Transverse colon (tissue), 4 donors: ENCODE measurements around the gene TANK. TPM values are rescaled to one million over a fixed set of nuclear protein-coding genes. Genes with fewer than 3 reads are reported as not detected.

Experiments used
- DNase-seq: peaks from one replicate; pipeline ENCODE4 v3.0.0-alpha.2; 2019
- H3K27ac ChIP-seq, 4 donors: fragments of 200-600 bp; sonication (generic); 2 replicates each; pipeline ENCODE4 v1.5.1; 2016 to 2018; ENCODE audit warnings: inconsistent platforms in 4 of 4
- H3K27me3 ChIP-seq: fragments of 200-600 bp; sonication (generic); 2 replicates; pipeline ENCODE4 v1.5.1; 2017; ENCODE audit warnings: inconsistent platforms
- H3K36me3 ChIP-seq, 4 donors: fragments of 200-600 bp; sonication (generic); 2 replicates each; pipeline ENCODE4 v1.5.1; 2017 to 2019; ENCODE audit warnings: inconsistent platforms in 4 of 4
- H3K4me1 ChIP-seq, 4 donors: fragments of 200-600 bp; sonication (generic); 2 replicates each; pipeline ENCODE4 v1.5.1; 2017 to 2020; ENCODE audit warnings: inconsistent platforms in 4 of 4
- H3K4me3 ChIP-seq, 4 donors: fragments of 200-600 bp; sonication (generic); 1 replicate in 1 of 4; 2 replicates in 3 of 4; pipeline versions ENCODE4 v1.5.1 to v1.6.1; 2017 to 2019; ENCODE audit warnings: inconsistent platforms in 4 of 4
- H3K9me3 ChIP-seq, 2 donors: fragments of 200-600 bp; sonication (generic); 2 replicates each; pipeline ENCODE4 v1.5.1; 2017 to 2019; ENCODE audit warnings: inconsistent platforms in 2 of 2
- EP300 ChIP-seq: sonication (generic); formaldehyde crosslinking; IDR thresholded peaks from one replicate; pipeline ENCODE4 v1.6.1; 2017; ENCODE audit warnings: antibody characterized with exemption, low read depth
- POLR2A ChIP-seq: fragments of 450-650 bp; IDR thresholded peaks from one replicate; pipeline ENCODE4 v1.6.1; 2016; ENCODE audit warnings: antibody characterized with exemption, mild to moderate bottlenecking, moderate library complexity
- POLR2AphosphoS5 ChIP-seq, 3 donors: sonication (generic); formaldehyde crosslinking; IDR thresholded peaks; one replicate each; pipeline ENCODE4 v1.6.1; 2016; ENCODE audit warnings: antibody characterized with exemption in 3 of 3
- WGBS, 2 donors: methylation state at CpG; one replicate each; pipeline ENCODE4 v1.1.5; 2018; ENCODE audit warnings: low coverage in 1 of 2; 5-methylcytosine and 5-hydroxymethylcytosine counted together
- in situ Hi-C, 4 donors: fragments of 200-750 bp; cut with MboI; loops; one replicate each; pipeline versions ENCODE4 v1.15.0 to v1.15.1; 2017; ENCODE audit warnings: low sequenced_read_pairs in 3 of 4, low pct_ligation_motif_present in 1 of 4, low pct_unique_long_range_greater_than_20kb in 1 of 4
- intact Hi-C: fragments of 100-400 bp; cut with DNase I; formaldehyde crosslinking; loops from one replicate; pipeline ENCODE4 v1.15.1; 2023; ENCODE audit warnings: low total_unique reads
- total RNA-seq, 4 donors: library from RNA; depleted of rRNA; stranded (reverse); fragments of >200 nt; gene quantifications; one replicate each; pipeline ENCODE4 v1.1.0, GENCODE V29; 2016
- TF ChIP-seq, protein P1 (sequence below), 5 experiments: fragments of 200-600 bp in 3 of 5; fragments of 450-650 bp in 2 of 5; sonication (generic) in 3 of 5; IDR thresholded peaks; 1 replicate in 2 of 5; 2 replicates in 3 of 5; pipeline ENCODE4 v1.5.1; 2016 to 2017; ENCODE audit warnings: antibody characterized with exemption in 5 of 5, inconsistent platforms in 3 of 5, mild to moderate bottlenecking in 2 of 5, moderate library complexity in 1 of 5

The TANK gene
- total RNA-seq, 4 donors from 2014 or later = 35.0 to 107 (median 58.0) TPM

GRCh38 chr2:161204846-161205245 lies 44.6 kb downstream of the TANK start:
- 70 to 85% methylated on average over 1 to 3 of the region's 3 CpGs for WGBS, 2 donors
- H3K36me3 ChIP-seq = peaks cover 0 to 19% (median 8%) of the 10 kb centered on the region in 4 donors
- no peak for DNase-seq
- in situ Hi-C loops = no loop called here
- H3K9me3 ChIP-seq = no peaks in the 10 kb centered on the region
- no peak for TF ChIP-seq POLR2A
- TF ChIP-seq, protein P1, sequence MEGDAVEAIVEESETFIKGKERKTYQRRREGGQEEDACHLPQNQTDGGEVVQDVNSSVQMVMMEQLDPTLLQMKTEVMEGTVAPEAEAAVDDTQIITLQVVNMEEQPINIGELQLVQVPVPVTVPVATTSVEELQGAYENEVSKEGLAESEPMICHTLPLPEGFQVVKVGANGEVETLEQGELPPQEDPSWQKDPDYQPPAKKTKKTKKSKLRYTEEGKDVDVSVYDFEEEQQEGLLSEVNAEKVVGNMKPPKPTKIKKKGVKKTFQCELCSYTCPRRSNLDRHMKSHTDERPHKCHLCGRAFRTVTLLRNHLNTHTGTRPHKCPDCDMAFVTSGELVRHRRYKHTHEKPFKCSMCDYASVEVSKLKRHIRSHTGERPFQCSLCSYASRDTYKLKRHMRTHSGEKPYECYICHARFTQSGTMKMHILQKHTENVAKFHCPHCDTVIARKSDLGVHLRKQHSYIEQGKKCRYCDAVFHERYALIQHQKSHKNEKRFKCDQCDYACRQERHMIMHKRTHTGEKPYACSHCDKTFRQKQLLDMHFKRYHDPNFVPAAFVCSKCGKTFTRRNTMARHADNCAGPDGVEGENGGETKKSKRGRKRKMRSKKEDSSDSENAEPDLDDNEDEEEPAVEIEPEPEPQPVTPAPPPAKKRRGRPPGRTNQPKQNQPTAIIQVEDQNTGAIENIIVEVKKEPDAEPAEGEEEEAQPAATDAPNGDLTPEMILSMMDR (IDR thresholded peaks at IDR 0.05) = no peak
- no peak for TF ChIP-seq EP300
- no peak for TF ChIP-seq POLR2AphosphoS5 (IDR thresholded peaks at IDR 0.05)
- H3K4me3 ChIP-seq = no peak overlapping the region
- H3K27me3 ChIP-seq = no peaks in the 10 kb centered on the region
- H3K27ac ChIP-seq = no peak overlapping the region
- intact Hi-C loops = no loop called here
- no peaks in the 10 kb centered on the region for H3K4me1 ChIP-seq

- Histone ChIP-seq H3K9me3 (no peaks in the 10 kb centered on the region), H3K4me1 (no peaks in the 10 kb centered on the region), H3K36me3 (peaks cover 0 to 20% (median 8%) of the 10 kb centered on the region in 4 donors), H3K27me3 (no peaks in the 10 kb centered on the region), H3K4me3 (no peak overlapping the region), H3K27ac (no peak overlapping the region)
- in situ Hi-C loops (no loop called here), intact Hi-C loops (no loop called here)
- DNase-seq = no peak
- 72 to 75% methylated on average over 1 of the region's 1 CpG for WGBS, 2 donors
- TF ChIP-seq POLR2A (no peak), EP300 (no peak), POLR2AphosphoS5 (IDR thresholded peaks at IDR 0.05) (no peak)
- TF ChIP-seq, protein P1 (IDR thresholded peaks at IDR 0.05) = no peak
Measured at GRCh38 chr2:161206471-161207032, 46.3 kb downstream of the TANK start.

DNA sequence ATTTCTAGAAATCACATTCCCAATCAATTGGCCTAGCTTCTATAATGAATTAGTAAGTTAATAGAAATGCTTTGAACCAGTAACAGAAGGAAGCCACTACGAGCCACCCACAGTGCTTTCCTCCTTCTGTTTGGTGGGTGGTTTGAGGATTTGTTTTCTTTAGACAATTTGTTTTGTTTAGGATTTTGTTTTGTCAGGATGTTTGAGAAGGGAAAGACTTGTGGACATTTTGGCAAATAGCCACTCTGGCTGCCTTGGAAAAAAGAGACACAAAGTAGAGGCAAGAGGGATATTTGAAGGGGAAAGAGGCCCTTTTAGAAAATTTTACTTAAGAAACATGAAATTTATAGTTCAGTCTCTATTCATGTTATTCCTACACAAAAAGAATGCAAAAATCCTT lies 47.7 kb downstream of the TANK start:
- in situ Hi-C loops = no loop called here
- intact Hi-C loops = no loop called here
- Histone ChIP-seq H3K27ac (no peak overlapping the region), H3K4me1 (no peaks in the 10 kb centered on the region), H3K36me3 (peaks cover 0 to 33% (median 8%) of the 10 kb centered on the region in 4 donors), H3K27me3 (no peaks in the 10 kb centered on the region), H3K9me3 (no peaks in the 10 kb centered on the region), H3K4me3 (no peak overlapping the region)
- no peak for DNase-seq
- TF ChIP-seq POLR2A (no peak), EP300 (no peak), POLR2AphosphoS5 (IDR thresholded peaks at IDR 0.05) (no peak)
- TF ChIP-seq, protein P1 (IDR thresholded peaks at IDR 0.05) = no peak
- 86 to 92% methylated on average over 1 of the region's 1 CpG for WGBS, 2 donors

DNA sequence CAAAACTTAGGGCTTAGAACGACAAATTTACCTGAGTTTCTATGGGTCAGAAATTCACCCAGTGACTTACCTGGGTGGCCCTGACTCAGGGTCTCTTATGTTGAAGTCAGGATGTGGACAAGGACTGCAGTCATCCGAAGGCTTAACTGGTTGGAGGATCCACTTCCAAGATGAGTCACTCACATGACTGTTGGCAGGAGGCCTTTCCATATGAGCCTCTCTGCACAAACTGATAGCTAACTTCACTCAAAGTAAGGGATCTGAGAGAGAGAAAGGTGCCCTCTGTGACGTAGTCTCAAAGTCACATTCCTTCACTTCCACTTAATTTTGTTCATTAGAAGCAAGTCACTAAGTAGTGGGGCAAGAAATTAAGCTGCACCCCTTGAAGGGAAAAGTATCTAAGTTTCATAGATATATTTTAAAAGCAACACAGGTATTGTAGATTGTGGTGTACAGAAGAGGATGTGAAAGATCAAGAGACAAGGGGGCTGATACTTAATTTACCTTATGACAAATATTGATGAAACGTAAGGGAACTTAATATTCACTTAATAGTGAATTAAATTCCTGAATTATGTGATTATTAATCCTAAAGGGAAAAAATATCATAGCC lies 48.4 kb downstream of the TANK start:
- TF ChIP-seq, protein P1 (IDR thresholded peaks at IDR 0.05) = no peak
- TF ChIP-seq EP300 (no peak), POLR2AphosphoS5 (IDR thresholded peaks at IDR 0.05) (no peak), POLR2A (no peak)
- no peaks in the 10 kb centered on the region for H3K27me3 ChIP-seq
- no peak overlapping the region for H3K27ac ChIP-seq
- in situ Hi-C loops (no loop called here), intact Hi-C loops (no loop called here)
- no peaks in the 10 kb centered on the region for H3K9me3 ChIP-seq
- no peaks in the 10 kb centered on the region for H3K4me1 ChIP-seq
- DNase-seq = no peak
- peaks cover 0 to 34% (median 6%) of the 10 kb centered on the region in 4 donors for H3K36me3 ChIP-seq
- WGBS, 2 donors = 83 to 85% methylated on average over 4 of the region's 4 CpGs
- H3K4me3 ChIP-seq = no peak overlapping the region
